Subcutaneous adipose tissue (tissue), 4 donors: ENCODE measurements around the gene BOLA1. TPM values are rescaled to one million over a fixed set of nuclear protein-coding genes. Genes with fewer than 3 reads are reported as not detected.

Experiments
- total RNA-seq, 4 donors: library from RNA; depleted of rRNA; stranded (reverse); fragments of >200 nt; gene quantifications; one replicate each; pipeline ENCODE4 v1.1.0, GENCODE V29; 2016
- TF ChIP-seq, protein P1 (sequence below): fragments of 450-650 bp; IDR thresholded peaks from one replicate; pipeline ENCODE4 v1.5.1; 2016; ENCODE audit warnings: low read depth, mild to moderate bottlenecking, control low read depth, antibody characterized with exemption, moderate library complexity

The BOLA1 gene
- total RNA-seq, 4 donors from 2014 or later: 19.7 to 31.6 (median 23.0) TPM

DNA sequence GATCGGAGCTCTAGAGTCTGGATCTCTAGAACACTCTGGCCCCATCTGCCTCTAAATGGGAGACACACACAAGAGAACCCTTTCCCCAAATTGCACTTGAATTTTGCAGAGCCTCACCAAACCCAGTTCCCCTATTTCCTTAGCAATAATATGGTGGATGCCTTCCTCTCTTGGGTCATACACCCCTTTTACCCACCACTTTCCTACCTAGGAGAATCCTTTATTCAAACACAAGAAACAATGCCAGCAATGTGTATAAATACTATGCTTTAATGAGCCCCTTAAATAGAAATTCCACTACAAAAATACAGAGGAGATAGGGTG, 29.0 kb downstream of the BOLA1 start:
- TF ChIP-seq, protein P1, sequence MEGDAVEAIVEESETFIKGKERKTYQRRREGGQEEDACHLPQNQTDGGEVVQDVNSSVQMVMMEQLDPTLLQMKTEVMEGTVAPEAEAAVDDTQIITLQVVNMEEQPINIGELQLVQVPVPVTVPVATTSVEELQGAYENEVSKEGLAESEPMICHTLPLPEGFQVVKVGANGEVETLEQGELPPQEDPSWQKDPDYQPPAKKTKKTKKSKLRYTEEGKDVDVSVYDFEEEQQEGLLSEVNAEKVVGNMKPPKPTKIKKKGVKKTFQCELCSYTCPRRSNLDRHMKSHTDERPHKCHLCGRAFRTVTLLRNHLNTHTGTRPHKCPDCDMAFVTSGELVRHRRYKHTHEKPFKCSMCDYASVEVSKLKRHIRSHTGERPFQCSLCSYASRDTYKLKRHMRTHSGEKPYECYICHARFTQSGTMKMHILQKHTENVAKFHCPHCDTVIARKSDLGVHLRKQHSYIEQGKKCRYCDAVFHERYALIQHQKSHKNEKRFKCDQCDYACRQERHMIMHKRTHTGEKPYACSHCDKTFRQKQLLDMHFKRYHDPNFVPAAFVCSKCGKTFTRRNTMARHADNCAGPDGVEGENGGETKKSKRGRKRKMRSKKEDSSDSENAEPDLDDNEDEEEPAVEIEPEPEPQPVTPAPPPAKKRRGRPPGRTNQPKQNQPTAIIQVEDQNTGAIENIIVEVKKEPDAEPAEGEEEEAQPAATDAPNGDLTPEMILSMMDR: no peak

DNA sequence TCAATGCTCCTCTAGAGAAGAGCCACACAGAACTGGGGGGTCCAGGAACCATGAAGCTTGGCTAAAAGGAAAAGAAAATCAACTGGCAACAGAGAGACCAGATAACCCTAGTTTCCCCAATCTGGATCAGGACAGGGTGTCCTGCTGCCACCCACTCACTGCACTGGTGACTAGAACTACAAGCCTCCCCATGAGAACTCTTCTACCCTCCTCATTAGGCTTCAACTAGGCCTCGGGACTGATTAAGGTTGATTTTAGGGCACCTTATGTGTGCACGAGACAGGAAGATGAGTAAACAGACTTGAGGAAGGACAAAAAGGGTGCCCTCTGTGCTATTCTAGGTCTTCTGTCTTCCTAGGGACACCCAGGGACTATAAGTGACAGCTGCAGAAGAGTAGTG, 30.5 kb downstream of the BOLA1 start:
- TF ChIP-seq, protein P1: no peak

- TF ChIP-seq, protein P1: no peak
Observed at GRCh38 chr1:149931212-149931790, 31.9 kb downstream of the BOLA1 start.

DNA sequence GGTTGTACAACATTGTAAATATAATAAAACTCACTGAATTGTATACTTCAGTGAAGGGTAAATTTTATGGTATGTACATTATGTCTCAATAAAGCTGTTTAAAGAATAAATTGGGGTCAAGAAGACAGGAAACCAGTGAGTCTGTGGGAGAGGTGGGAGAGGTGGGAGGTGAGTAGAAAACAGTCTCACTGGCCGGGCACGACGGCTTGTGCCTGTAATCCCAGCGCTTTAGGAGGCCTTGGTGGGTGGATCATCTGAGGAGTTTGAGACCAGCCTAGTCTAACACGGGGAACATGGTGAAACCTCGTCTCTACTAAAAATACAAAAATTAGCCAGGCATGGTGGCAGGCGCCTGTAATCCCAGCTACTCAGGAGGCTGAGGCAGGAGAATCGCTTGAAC, 33.1 kb downstream of the BOLA1 start:
- TF ChIP-seq, protein P1: no peak

DNA sequence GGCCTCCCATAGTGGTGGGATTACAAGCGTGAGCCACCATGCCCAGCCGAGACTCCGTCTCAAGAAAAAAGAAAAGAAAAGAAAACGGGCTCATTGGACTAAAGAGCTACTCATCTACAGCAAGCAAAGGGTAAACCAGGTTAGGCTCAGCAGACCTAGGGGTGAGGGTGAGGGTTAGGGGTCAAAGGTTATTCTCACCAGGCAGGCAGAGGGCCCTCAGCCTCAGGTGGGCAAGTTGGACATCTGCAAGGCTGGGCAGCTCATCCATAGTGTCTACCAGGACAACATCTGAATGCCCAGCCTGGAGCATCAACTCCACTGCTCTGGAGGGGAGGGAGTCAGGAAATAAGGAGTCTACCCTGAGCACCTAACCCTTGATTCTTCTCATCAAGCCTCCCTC, 33.8 kb downstream of the BOLA1 start:
- TF ChIP-seq, protein P1: no peak

DNA sequence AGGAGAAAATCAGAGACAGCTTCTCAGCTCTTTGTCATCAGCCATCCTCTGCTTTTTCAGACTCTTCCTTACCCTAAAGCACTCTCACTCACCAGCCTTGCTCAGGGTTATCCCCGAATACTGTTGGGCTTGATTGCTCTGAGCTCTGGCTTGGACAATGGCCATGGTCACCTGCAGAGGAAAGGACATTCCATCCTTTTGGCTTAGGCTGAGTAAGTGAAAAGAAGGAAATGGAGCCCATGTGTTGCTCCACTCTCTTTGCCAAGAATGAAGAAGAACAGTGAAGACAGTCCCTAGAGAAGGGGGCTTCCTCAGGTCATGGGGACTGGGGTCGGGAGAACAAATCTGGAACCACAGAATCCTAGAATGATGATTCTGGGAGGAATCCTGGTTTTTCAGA, 35.0 kb downstream of the BOLA1 start:
- TF ChIP-seq, protein P1: no peak

- TF ChIP-seq, protein P1: no peak
Observed at GRCh38 chr1:149936170-149936991, 37.0 kb downstream of the BOLA1 start, which contains the start of gene MTMR11. Gene MTMR11 (minus strand): TSS chr1:149936879. CDS start chr1:149936647, 232 bp downstream.
